Left cardiac atrium (tissue), 4 donors: ENCODE measurements around the gene RIMBP2. TPM values are rescaled to one million over a fixed set of nuclear protein-coding genes. Genes with fewer than 3 reads are reported as not detected.

ENCODE experiments used
- ATAC-seq, 2 donors: fragments of 200-7000 bp; cut with Tn5 transposase; one replicate each; pipeline ENCODE4 v1.9.1; 2020; ENCODE audit warnings: mild to moderate bottlenecking in 2 of 2, moderate library complexity in 2 of 2
- DNase-seq: peaks from one replicate; pipeline ENCODE4 v3.0.0-alpha.2; 2020
- intact Hi-C, 2 donors: fragments of 100-400 bp; cut with DNase I; formaldehyde crosslinking; loops; one replicate each; pipeline versions ENCODE4 v1.14.1 to v1.15.1; 2022 to 2023
- total RNA-seq, 2 donors: library from RNA; stranded (reverse); fragmentation: NEBNext Ultra II Directional; extraction: Animal tissue kit (Norgen Biotek cat#: 25700); gene quantifications; one replicate each; pipeline ENCODE4 v1.2.1, GENCODE V29; 2021
- donor health status: DM: no; HTN: yes; CAD: no.
- donor health status: DM: no; HTN: yes; CAD: no; lungs with severe emphysema.
- donor health status: DM: yes; HTN: yes; CAD: no.
- donor health status: Dilated cardiomyopathy.

The RIMBP2 gene
- total RNA-seq, 2 donors from 2014 or later, result 0.31 to 0.44 TPM

DNA sequence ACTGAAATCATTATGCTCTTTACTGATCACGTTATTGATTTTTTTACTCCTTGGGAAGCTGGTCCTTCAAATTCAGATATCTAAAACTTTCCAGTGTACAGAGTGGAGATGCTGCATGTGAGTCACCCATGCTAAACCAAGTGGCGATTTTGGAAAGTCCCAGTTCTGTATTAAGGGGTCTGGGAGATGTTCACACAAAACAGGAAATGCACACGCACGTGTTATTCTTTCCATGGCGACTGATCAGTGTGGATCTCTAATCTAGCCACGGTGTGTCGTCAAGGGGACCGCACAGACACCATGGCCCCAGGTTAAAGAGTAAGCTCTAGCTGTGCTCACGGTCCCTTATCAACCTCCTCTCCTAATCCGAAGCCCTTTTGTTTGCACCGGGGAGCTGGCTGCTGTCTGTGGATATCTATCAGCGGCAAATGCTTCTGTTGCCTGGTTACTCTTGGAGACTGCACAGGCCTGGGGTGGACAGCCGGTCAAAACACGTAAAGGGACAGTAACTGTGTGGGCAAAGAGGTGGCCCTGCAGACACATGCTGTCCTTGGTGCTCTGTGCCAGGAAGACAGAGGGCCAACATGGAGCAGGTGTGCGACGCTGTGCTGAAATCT, 96.6 kb downstream of the RIMBP2 start:
- no peak for ATAC-seq

DNA sequence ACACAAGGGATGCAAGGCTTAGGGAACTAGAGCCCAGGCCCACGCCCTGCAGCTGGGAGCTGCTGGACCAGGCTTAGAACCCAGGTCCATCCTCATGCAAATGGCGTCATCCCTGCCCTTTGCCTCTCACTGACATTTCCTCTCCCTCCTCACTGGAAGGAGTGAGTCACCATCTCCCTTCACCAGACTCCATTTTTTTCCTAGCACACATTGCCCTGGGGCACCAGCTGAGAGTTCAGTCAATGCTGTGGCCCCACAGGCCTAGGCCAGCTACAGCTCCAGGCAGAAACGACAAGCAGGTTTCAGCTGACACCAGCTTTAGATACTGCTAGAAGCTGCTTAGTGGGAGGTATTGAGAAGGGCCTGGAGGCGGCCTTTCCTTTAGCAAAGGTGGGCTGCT, 98.9 kb downstream of the RIMBP2 start:
- DNase-seq (no peak), ATAC-seq (no peak)
- intact Hi-C loops, result no loop called here

More for the DNA sequence above, 96.6 kb downstream of the RIMBP2 start:
- no peak for DNase-seq
- intact Hi-C loops, result no loop called here

DNA sequence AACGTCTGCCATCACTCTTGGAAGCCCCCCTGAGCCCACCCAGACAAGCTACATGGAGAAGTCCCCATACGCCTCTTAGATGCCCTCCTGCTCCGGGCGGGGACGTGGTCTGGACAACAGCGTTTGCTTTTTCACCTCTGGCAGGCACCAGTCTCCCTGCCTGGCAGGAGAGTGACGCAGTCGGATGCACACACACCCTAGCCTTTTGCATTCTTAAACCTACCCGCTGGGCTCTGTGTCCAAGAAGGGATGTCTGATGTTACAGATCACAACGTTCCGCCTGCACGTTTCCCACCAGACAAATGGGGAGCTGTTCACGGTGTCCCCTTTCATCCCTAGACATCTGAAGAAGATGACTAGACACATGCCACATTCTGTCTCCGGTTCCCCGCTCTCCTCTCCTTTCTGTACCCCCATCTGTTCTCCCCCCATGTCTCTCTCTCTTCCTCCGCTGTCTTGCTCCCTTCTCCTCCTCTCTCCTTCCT, 100.2 kb downstream of the RIMBP2 start:
- no peak for ATAC-seq
- intact Hi-C loops, result no loop called here
- DNase-seq, result no peak

DNA sequence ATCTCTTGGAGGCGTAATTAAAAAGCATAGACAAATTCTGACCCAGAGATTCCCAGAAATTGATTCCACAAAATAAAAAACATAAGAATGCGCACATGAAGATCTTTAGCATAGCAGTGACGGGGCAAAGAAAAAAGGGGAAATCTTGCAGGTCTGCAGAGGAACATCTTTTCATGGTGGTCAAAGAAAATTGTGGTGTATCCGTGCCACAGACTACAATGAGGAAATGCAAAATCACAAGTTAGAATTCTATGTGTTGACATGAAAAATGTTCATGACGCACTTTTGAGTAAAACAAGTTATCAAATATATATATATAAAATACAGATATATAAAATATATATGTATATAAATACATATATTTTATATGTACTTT, 101.6 kb downstream of the RIMBP2 start:
- ATAC-seq (no peak), DNase-seq (no peak)
- intact Hi-C loops, result no loop called here

DNA sequence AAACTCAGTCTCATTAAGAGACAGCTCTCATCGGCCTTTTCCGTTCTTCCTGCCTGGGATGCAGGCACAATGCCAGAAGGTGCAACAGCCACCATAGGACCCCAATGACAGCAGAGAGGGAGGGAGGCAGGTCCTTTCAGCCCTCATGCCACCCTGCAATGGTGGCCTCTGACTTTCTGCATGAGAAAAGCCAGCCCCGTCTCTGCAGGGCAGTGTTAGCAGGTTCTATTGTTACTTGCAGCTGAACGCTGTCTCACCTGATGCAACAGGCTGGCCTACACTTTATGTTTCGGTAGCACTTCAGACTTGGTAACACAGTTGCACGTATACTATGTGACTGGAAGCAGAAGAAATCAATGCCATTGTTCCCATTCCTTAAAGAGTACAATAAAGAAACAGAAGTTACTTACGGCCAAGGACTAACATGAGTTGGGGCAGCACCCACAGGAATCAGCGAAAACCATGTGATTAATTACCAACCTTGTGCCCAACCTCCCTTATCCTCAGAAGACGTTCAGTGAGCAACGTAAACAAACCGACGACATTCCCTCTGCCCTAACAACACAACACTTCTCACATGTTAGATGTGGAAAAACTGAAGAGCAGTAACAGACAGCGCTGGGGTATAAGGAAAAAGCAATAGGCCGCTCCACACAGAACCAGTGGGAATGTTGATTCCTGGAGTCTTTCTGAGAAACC, 102.1 kb downstream of the RIMBP2 start:
- ATAC-seq, result no peak
- DNase-seq, result no peak
- intact Hi-C loops, result no loop called here

DNA sequence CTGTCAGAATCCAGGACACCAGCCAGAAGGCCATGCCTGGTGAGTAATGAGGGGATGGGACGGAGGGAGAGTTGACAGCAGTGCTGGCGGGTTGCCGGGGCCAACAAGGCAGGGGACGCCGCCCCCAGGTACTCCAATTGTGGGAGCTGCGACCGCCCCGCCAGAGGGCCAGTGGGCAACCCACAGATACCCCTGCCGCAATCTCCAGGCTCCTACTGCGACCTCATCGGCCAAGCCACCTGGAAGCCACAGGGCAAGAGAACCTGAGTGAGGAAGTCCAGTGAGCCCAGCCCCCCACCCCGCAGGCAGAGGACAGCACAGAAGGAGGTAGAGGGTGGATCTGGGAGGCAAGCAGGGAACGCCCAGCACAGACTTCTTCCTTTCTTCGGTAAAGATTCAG, 103.0 kb downstream of the RIMBP2 start:
- no peak for ATAC-seq
- intact Hi-C loops, result no loop called here

DNA sequence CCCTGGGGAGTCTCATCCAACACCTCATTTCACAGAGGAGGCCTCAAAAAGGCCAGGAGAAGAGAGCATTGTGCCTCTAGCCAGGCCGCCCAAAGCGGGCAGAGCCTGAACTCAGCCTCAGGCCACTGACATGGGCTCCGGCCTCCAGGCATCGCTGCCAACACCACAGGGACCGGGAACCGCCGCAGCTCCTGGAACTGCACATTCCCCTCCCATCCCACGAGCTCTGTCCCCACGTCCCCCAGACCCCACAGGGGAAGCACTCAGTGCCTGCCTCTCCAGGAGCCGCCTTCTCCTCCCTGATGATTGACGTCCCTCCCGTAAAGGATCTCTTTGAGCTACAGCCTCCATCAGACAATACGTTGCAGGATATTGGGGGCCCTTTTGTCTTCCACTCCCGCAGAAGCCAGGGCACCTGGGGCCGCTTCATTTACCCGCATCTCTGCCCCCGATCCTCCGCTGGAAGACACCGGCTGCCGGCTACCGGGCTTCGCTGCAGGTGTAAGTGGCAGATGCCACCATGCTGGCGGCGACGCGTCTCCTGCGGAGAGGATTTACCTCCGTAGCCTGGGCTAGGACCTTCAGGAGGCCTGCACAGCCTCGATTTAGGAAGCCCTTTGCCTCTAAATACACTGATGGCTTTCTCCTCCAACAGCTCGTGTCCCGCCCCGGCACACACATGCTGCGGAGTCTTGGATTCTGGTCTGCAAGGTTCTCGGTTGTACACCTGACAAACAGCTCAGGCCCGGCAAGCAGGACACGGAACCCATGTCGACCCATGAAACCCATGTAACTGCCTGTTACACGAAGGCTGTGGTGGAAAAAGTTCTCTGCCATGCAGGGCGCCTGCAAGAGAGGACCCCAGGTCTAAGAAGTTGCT, 104.8 kb downstream of the RIMBP2 start:
- ATAC-seq (no peak), DNase-seq (no peak)
- intact Hi-C loops, result no loop called here

More for the DNA sequence above, 103.0 kb downstream of the RIMBP2 start:
- DNase-seq, result no peak

DNA sequence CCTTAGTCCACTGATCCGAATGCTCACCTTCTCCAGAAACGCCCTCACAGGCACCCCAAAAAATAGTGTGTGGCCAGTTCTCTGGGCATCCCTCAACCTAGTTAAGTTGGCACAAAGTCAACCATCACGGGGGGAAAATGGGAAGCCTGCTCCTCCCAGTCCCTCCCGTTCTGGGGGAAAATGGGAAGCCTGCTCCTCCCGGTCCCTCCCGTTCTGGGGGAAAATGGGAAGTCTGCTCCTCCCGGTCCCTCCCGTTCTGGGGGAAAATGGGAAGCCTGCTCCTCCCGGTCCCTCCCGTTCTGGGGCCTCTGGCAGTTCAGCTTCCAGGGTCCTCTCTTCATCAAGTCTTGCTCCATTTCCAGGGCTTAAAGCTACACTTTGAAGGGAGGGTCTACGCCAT, 106.1 kb downstream of the RIMBP2 start:
- ATAC-seq, result no peak
- intact Hi-C loops, result no loop called here

DNA sequence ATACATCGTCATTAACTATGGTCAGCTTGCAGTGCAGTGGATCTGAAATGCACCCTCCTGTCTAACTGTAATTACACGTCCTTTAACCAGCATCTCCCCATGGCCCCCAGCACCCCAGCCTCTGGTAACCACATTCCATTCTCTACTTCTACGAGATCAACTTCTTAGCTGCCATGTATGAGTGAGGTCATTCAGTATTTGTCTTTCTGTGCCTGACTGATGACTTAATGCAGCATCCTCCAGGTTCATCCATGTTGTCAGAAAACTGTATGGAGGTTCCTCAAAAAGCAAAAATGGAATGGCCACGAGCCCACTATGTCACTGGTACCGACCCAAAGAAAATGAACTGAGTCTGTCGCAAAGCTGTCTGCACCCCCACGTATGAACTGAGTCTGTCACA, 107.3 kb downstream of the RIMBP2 start:
- intact Hi-C loops, result no loop called here
- DNase-seq (no peak), ATAC-seq (no peak)

More for the DNA sequence above, 106.1 kb downstream of the RIMBP2 start:
- DNase-seq, result no peak

DNA sequence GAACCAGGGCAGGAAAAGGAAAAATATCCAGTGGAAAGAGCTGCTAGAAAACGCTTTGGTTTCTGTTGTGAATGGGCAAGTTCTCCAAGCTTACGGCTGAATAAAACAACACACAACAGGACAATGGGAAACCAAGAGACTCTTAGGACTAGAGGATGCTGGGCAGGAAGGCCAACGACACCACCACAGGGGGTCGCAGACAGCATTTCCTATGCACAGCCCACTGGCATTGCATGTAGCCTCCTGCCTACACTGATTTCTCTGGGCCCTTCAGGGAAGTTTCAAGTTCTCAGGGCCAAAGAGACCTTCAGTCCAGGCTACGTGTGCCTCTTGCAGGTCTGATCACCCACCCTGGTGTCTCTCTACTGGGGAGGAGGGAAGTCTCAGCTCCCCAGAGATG, 108.0 kb downstream of the RIMBP2 start:
- intact Hi-C loops, result no loop called here
- DNase-seq, result no peak

DNA sequence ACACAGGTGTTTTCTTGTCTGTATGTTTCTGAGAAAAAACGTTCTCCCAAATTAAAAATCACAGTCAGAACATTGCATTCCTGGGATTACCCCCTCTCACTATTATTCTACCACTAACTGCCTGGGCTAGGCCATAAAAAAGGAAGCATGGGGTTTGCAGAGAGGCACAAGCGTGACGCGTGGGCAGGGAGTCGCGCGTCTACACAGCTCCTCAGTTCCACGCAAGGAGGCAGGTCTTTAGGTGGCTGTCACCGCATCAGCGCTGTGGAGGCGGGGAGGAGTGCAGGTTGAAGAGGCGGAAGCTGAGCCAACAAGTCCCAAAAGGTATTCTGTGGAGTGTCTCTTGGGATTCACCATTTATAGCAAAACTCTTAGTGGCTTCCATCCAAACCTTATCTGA, 109.9 kb downstream of the RIMBP2 start:
- intact Hi-C loops, result no loop called here
- DNase-seq (no peak), ATAC-seq (no peak)

More for the DNA sequence above, 108.0 kb downstream of the RIMBP2 start:
- ATAC-seq, result no peak

DNA sequence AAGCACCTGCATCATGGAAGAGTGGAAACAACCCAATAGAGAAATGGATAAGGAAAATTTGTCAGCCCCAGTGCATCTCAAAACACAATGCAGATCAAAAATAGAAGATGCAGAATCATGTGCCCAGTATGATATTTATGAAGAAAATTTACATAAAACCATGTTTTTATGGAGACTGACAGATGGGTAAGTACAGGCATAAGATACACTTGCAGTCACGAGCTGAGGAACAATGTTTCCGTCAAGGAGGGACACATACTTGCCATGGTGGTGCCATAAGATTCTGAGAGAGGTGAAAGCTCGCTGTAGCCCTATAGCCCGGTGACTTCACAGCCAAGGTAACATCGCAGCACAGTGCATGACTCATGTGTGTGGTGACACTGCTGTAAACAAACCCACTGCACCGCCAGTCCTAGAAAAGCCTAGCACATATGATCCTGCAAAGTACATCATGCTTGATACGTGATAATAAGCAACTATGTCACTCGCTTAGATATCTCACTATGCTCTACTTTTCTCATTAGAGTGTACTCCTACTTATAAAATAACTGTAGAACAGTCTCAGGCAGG, 112.6 kb downstream of the RIMBP2 start:
- ATAC-seq (no peak), DNase-seq (no peak)
- intact Hi-C loops, result no loop called here

DNA sequence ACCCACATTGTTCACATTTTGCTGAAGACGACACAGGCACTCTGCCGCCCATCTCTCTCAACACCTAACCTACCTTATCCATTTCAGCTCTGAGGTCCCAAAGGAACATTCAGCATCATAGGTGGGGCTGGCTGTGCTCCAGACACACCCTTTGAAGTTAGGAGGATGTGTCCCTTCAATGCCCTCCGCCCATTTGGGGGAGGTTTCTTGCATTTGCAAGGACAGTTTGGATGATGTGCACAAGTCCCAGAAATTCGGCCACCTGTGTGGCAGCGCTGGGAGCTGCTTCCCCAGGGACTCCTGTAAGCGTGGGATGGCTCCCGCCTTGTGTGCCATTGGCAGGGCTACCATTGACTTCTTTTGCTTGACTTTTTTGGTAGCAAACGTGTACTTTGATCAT, 113.8 kb downstream of the RIMBP2 start:
- ATAC-seq (no peak), DNase-seq (no peak)
- intact Hi-C loops, result no loop called here

DNA sequence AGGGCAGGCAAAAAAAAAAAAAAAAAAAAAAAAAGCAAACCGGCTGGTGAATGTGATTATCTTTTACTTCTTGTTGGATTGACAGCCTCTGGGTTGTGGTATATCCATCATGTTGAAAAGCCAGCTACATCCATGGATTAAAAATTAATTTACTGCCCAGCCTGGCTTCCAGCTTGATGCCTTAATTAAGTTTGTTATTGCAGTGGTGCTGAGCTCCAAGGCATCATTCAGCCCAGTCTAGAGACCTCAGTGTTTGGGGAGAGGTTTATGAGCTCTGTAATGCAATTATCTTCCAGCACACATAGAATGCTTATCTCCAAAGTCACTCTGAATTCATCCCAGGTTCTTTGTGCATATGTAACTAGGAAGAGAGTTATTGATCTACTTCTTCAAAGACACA, 114.8 kb downstream of the RIMBP2 start:
- DNase-seq, result no peak
- intact Hi-C loops, result no loop called here
- no peak for ATAC-seq

DNA sequence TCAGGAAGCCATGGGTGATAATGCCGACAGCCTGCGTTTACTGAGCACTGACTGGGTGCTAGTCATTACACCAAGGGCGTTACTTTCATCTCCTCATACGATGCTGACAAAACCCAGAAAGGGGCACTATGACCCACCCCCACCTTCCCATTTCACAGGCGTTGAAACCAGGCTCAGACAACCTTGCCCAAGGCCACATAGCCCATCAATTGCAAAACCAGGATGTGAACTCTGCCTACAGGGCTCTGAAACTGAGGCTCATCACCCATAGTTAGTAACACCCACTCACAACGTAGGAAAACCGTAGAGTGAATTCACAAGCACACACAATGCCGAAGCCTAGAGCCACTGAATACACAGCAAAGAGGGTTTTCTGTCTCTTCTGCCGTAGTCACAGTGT, 119.9 kb downstream of the RIMBP2 start:
- no peak for DNase-seq
- no peak for ATAC-seq
- intact Hi-C loops, result no loop called here

DNA sequence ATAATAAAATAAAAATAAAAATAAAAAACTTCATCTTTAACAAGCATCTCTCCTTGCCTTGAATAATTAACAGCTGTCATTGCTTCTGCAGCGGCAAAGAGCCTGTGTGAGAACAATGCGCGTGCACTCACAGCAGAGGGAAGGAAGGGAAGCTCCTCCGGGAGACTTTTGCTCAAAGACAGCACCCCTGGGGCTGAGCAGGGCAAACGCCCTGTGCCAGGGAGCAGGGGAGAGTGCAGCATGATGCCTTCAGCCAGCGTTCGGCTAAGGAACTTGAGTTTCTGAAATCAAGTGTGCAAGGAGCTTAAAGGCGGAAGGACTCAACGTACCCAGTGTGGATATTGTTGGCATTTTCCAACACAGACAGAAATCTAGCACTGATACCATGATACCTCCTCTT, 120.5 kb downstream of the RIMBP2 start:
- intact Hi-C loops, result no loop called here
- no peak for ATAC-seq
- DNase-seq, result no peak

DNA sequence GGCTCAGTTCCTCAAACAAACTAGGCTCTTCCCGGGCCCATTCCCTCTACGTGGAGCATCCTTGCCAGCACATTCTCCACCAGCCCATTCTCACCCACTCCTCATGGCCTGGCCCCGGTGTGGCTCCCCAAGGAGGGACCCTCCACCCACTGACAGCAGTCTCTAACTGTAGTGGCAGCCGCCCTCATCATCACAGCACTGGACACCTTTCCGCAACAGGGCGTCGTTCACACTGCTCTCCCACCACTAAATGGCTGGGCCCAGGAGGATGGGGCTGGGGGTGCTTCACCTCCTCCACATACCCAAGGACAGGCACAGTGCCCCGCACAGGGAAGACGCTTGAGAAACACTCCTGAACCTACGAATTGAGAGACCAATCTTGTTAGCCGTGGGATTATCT, 123.0 kb downstream of the RIMBP2 start:
- DNase-seq, result no peak
- intact Hi-C loops, result no loop called here
- no peak for ATAC-seq

DNA sequence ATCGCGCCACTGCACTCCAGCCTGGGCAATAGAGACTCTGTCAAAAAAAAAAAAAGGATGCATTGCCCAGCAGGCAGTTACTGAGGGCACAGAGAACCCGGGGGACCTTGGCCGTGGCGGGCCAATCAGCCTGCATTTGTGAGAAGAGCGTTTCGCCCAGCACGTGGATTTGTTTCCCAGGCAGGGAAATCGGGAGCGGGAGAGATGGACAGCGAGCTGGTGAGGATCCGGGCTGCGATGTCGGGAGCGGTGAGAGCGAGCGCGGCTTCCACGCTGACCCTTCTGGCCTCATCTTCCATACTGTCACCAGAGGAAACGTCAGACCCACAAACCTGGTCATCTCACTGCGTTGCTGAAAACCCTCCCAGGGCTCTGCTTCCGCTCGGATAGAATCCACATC, 123.5 kb downstream of the RIMBP2 start:
- ATAC-seq (no peak), DNase-seq (no peak)
- intact Hi-C loops, result no loop called here

DNA sequence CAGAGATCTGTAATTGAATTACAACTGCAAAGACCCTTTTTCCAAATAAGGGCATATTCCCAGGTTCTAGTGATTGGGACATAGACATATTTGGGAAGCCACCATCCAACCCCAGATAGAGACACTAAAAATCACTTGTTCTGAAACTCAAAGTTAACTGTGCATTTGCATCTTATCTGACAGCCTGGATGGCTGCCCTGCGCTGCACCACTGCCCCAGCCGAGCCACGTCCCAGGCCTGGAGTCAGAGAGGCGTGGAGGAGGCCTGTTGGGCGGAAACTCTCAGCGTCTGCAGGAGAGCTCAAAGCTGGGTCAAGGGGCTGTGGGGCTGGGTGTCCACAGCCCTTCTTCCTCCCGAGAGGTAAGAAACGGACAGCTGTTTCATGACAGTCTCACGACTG, 124.4 kb downstream of the RIMBP2 start:
- intact Hi-C loops, result no loop called here
- DNase-seq, result no peak
- ATAC-seq, result no peak

DNA sequence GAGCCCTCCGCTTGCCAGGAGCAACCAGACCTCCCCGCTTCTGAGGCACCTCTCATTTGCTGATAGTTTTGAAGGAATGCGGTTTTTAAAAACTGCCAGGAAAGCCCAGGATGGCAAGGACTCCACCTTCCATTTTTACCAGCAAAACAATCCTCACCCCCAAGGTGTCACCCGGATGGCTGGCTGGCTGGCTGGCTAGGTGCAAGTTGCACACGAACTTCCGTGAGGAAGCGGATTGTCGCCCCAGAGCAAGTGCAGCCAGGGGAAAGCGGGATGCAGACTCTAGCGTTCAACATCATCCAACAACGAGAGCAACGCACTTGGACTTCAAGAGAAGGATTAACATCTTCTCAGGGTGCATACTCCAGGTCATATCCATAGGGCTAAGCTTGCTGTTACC, 125.4 kb downstream of the RIMBP2 start:
- DNase-seq (no peak), ATAC-seq (no peak)
- intact Hi-C loops, result no loop called here
